Right lung (tissue), 5 donors: Measurements from ENCODE around the gene GTPBP6. TPM values are rescaled to one million over a fixed set of nuclear protein-coding genes. Genes with fewer than 3 reads are reported as not detected.
A peak's percentile ranks its signal among the peaks of the same experiment; 100 is the strongest.
"Not testable (repeated sequence)": the region's sequence is repeated elsewhere in the genome, so short reads cannot be mapped to it uniquely, and the experiment has no call there.

Experiments
- DNase-seq, 2 donors: peaks; one replicate each; pipeline ENCODE4 v3.0.0-alpha.2; 2013
- polyA plus RNA-seq, 5 donors: library from polyadenylated mRNA; unstranded; fragments of 120-200 nt; gene quantifications; one replicate each; pipeline versions ENCODE4 v1.2.1 to v1.2.3, GENCODE V29; 2013; ENCODE audit warnings: inconsistent platforms in 1 of 5, low replicate concordance in 1 of 5; ENCODE audit not compliant: insufficient read length in 5 of 5, insufficient read depth in 1 of 5

GTPBP6 gene
- polyA plus RNA-seq, 5 donors = 26.5 to 66.6 (median 55.3) TPM

DNA sequence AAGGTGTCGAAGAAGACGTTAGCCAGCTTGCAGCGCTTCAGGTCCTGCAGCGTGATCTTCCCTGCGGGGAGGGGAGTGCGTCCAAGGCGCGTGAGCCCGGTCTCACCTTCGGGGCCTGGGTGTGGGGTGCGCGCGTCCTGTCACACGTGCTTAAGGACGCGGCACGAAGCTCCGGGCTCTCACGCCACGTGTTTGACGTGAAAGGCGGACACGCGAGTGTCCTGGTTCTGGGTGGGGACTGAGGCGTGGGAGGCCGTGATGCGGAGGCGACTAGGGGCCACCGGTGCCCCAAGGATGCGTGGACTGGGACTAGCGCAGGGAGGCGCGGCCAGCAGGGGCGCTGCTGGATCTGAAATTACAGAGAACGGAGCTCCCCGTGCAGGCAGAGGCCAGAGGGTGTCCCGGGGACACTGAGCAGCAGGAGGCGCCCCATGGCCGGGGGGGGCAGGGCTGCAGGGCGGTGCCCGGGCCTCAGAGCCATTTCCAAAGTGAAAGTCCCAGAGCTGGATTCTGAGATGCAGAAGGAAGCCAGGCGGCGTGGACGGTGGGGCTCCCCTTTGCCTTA, 20.3 kb upstream of the GTPBP6 start:
- no peak for DNase-seq

GRCh38 chrX:338281-338835, 19.8 kb upstream of the GTPBP6 start:
- no peak for DNase-seq

GRCh38 chrX:337331-337831, 18.8 kb upstream of the GTPBP6 start:
- DNase-seq = no peak

DNA sequence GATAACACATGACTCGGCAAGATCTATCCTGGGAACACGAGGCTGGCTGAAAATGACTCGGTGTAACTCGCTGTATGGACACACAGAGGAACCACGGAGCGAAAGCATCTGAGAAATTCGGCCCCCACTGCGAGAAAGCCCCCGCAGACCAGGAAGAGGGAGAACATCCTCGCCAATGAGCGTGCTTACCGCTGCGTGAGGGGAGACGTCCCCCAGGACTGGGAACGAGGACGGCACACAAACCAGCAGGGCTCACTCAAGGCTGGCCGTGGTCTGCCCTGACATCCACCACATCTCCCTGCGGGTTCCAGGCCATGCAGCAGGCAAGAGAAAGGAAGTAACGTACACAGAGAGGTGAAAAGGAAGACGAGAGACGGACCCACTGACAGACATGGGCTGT, 17.6 kb upstream of the GTPBP6 start:
- DNase-seq = no peak

- DNase-seq = no peak
Observed at GRCh38 chrX:335758-336155, 17.2 kb upstream of the GTPBP6 start.

GRCh38 chrX:334971-335757, 16.6 kb upstream of the GTPBP6 start:
- DNase-seq = no peak

DNA sequence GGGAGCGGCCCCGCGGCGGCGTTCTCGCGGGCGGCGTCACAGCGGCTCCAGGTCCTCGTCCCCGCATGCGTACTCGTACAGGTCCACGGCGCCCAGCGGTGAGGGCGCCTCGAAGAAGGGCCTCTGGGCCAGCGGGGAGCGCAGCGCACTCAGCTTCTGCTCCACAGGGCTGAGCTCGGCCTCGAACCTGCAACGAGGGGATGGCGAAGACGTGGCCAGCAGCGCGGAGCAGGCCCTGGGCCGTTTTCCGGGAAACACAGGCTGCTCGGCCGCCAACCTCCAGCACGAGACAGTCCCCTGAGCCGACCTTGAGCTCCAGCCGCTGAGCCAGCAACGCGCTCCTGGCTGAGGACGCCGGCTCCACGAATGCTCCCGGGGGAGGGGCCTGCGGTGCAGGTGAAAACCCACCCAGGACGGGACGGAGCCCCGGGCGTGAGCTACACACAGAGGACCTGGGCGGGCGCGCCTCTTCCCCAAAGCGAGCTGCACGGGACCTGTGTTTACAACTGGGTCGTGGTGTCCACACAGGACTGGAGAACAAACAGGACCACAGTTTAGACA, 15.8 kb upstream of the GTPBP6 start:
- no peak for DNase-seq

- DNase-seq = no peak
Observed at GRCh38 chrX:333611-334311, 15.2 kb upstream of the GTPBP6 start.

DNA sequence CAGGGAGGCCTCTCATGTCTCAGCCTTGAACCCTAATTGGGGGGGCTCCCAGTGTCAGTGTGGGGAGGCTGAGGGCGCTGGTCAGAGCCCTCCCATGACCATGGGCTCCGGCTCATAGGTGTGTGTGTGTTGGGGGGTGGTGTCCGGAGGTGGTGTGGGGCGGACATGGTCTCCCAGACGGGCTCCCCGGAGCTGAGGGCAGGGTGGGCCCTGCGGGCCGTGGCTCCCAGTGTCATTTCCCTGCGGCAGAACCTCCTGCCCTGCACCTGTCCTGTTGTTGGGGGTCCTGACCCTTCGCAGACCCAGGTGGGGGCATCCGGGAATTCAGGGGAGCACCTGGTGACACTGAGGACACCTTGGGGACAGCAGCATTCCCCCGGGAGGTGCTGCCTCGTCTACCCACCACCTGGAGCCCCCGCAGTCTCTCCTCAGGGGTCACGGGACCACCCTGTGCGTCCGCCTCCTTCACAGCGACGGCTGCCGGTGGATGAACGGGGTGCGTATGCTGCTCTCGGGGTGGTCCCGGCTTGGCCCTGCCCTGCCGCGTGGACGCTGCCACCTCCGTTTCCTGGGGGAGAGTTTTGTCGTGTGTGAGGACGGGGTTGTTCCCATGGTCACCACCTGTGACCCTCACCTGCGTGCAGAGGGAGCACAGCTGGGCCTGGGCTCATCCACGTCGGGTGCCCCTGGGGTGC, 14.5 kb upstream of the GTPBP6 start:
- no peak for DNase-seq

DNA sequence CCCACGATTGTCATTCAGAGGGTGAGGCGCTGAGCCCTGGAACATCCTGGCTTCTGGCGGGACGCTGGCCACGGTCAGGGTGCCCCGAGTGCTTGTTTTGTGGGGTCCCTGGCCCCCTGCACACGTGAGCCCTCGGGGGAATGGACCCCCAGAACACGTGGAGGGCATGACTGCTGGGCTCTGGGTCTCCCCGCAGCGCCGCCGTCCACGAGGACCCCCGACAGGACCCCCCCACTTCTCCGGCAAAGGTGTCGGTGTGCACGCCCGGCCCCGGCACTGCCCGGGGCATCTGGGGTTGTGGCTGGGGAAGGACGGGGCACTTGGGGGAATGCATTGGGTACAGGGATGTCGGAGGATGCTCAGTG, 13.9 kb upstream of the GTPBP6 start:
- no peak for DNase-seq

GRCh38 chrX:331825-332495, 13.4 kb upstream of the GTPBP6 start:
- no peak for DNase-seq

DNA sequence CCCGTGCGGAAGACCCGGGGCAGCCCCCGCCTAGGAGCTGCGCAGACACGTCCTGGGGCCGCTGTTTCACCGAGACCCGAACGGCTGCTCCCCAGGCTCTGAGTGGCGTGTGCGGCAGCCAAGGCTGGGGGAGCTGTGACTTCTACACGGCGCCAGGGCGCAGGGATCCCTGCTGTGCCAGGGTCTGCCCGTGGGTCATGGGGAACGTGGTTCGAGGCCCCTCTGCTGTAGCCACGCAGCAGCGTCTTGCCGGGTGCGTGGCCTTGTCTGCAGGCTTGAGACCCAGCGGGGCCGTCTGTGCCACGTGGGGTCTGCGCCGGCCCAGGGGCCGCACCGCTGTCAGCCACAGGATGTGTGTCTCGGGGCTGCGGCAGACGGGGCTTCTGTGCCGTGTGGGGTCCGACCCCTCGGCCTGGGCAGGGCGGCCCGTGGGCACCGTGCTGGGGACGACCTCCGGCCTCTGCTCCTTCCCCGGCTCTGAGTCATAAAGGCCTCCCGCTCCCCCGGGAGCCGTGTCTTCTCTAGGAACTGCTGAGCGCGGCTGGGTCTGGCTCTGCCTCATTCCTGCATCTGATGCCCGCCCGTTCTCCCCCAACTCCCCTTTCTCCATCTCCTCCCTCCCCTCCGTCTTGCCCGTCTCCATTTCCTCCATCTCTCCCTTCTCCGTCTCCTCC, 12.7 kb upstream of the GTPBP6 start:
- no peak for DNase-seq

GRCh38 chrX:330726-331150, 12.1 kb upstream of the GTPBP6 start:
- no peak for DNase-seq

GRCh38 chrX:330141-330725, 11.6 kb upstream of the GTPBP6 start:
- not testable (repeated sequence) for DNase-seq

GRCh38 chrX:329291-329910, 10.8 kb upstream of the GTPBP6 start:
- DNase-seq = no peak

DNA sequence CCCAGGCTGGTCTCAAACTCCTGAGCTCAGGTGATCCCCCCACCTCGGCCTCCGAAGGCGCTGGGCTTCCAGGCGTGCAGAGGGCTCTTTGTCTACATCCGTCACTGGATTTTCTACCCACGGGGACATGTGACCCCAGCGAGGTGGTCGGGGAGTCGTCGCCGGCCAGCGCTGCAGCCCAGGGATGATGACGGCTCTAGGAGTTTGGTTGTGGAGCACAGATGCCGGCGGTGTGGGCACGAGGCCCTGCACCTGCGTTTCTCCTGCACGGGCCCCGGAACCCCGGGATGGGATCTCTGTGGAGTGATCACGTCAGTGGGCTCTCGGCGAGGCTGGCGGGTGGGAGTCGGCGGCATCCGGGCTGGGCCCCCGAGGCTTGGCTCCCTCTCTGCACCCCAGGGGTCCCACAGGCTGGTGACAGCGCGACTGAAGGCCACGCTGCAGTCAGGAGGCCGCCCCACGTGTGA, 9.1 kb upstream of the GTPBP6 start:
- DNase-seq = no peak

DNA sequence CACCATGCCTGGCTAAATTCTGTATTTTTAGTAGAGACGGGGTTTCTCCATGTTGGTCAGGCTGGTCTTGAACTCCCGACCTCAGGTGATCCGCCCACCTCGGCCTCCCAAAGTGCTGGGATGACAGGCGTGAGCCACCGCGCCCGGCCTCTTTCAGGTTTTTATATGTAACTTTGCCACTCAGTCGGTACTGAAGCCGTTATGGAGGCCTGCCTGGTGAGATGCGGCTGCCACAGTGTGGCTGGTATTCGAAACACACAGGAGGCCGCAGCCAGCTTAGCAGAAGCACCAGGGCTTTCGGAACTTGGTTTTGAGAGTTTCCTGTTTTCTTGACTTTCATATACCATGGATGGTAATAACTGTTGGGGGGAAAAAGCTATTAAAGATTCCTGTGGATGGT, 6.1 kb upstream of the GTPBP6 start:
- not testable (repeated sequence) for DNase-seq

DNA sequence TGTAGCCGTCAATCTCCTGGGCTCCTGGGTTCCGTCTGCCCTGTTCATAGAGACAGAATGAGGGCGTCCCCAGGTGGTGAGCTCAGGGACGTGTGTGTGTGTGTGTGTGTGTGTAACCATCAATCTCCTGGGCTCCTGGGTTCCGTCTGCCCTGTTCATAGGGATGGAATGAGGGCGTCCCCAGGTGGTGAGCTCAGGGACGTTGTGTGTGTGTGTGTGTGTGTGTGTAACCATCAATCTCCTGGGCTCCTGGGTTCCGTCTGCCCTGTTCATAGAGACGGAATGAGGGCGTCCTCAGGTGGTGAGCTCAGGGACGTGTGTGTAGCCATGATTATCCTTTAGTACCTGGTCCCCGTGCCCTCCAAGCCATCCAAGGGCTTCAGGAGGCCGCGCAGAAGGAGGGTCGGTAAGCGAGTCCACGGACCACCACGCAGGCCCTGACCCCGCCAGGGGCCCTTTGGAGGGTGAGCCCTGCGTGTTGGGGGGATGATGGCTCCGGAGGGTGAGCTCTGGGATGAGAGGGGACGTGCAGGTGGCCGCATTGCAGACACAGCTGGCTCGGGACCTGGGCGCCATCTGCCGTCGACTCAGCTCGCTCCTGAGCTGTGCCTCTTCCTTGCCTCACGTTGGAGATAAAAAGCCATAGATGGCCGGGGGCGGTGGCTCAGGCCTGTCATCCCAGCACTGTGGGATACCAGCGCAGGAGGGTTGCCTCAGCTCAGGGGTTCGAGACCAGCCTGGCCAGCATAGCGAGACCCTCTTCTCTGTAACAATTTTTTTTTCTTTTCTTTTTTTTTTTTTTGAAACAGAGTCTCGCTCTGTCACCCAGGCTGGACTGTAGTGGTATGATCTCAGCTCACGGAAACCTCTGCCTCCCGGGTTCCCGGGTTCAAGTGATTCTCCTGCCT, 5.4 kb upstream of the GTPBP6 start:
- peak; percentile 40 to 65 for DNase-seq
